SH-SY5Y (cell line): ENCODE results near the gene NSMCE1.

Experiments used
- GATA2 ChIP-seq: IDR thresholded peaks from 2 replicates; pipeline ENCODE4 v1.6.1; 2011; ENCODE audit warnings: mild to moderate bottlenecking, low read depth, low read length
- GATA3 ChIP-seq: IDR thresholded peaks from 2 replicates; pipeline ENCODE4 v1.6.1; 2011; ENCODE audit warnings: low read depth, mild to moderate bottlenecking, low read length, moderate library complexity

GRCh38 chr16:27245276-27246172, 23.0 kb downstream of the NSMCE1 start:
- no peak for TF ChIP-seq GATA2
- TF ChIP-seq GATA3, result no peak
